Activated CD4-positive, alpha-beta T cell treated with anti-CD3 and anti-CD28 coated beads, Interleukin-2, amount 50 U/mL, for 48 hours (primary cell): Measurements from ENCODE around the gene SUPT3H.
"Not testable (repeated sequence)": the region's sequence is repeated elsewhere in the genome, so short reads cannot be mapped to it uniquely, and the experiment has no call there.

Experiments used
- DNase-seq, 2 experiments: peaks; one replicate each; pipeline ENCODE4 v3.0.0-alpha.2; 2020

SUPT3H gene

DNA sequence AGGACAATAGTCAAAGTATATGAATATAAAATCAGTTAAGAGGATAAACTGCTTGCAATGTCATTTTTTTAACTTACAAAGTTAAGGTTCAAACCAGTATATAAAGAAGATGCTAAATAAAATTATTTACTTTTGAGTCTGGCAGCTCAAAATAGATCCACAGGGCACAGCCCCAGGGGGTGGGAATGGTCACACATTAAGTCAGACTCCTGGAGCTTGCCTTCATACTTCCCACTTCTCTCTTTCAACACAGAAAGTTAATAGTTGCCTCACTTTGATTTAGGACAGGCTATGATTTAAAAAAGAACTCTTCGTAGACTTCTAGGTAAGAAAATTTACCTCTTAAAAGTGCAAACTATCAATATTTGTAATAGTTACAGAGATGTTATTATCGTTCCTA is 207.9 kb downstream of the SUPT3H start:
- DNase-seq = no peak

DNA sequence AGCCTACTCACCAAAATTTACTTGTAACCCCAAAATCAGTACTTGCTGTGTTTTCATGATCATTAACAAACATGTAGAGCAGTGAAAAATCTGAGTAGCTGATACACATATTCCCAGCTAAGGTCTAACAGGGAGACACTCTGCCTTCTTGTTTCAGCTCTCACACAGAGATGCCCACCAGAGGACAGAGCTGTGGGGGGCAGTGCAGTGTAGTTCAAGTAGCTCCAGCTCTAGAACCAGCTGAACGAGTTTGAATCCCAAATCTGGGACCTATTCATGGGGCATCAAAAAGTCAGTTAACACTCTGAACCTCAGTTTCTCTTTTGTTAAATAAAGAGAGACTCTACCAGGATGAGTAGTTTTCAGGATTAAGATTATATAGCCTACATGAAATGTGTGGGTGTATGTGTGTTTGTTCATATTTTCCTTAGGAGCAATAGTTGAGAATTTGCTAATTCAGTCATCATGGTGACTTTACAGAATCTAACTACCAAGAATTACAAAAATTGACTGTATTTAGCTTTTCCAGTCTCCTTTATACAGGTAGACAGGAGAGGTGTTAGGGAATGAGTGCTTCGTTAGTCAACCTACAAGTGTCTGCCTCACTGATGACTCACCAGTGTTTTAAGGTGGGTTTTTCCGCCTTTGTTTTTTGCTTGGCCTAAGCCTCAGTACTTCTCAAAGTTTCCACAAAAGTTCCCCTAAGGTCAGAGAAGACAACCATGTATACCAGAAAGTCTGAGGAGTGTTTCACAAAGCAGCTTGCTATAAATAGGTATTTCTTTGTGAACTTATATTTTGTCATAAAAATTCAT is 213.6 kb downstream of the SUPT3H start:
- peak in 1 of 2 experiments; percentile 41 for DNase-seq

- no peak for DNase-seq
Measured at GRCh38 chr6:45160305-45160704, 217.4 kb downstream of the SUPT3H start.

DNA sequence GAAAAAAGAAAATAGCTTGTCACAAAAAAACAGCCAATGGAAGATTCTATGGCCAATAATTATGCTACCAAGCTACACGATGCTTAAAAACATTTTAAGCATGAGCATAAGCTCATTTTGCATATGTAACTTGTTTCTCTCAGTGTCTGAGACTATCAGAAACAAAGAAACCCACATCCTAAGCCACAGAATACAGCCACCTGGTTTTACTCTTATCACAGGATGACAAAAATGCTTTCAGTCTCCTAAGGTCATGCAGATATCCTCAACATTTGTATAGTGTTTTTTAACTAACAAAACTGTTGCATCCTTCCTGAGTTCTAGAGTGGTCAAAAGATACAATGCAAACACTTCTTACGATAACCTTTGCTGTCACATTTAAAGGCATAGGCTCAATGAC is 221.7 kb downstream of the SUPT3H start:
- DNase-seq = no peak

- DNase-seq = no peak
Measured at GRCh38 chr6:45155341-45155894, 222.3 kb downstream of the SUPT3H start.

GRCh38 chr6:45154679-45155078 is 223.1 kb downstream of the SUPT3H start:
- no peak for DNase-seq

- no peak for DNase-seq
Measured at GRCh38 chr6:45148711-45149341, 228.9 kb downstream of the SUPT3H start.

GRCh38 chr6:45148278-45148677 is 229.5 kb downstream of the SUPT3H start:
- DNase-seq = no peak

GRCh38 chr6:45145658-45146057 is 232.1 kb downstream of the SUPT3H start:
- DNase-seq = not testable (repeated sequence)

DNA sequence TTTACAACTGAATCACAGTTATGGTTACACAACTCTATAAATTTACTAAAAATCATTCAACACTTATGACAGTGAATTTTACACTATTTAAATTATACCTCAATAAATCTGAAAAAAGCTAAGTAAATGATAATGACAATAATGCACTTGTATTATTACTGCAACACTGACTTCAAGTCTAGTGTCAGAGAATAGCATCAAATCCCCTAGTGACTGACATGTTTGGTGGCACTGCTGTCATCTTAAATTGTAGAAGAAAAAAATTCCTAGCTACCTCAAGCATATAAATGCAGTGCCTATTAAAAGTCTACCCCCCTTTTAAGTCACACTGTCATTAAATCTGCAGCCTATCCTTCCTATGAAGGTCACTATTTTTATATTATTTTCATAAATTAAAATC is 239.0 kb downstream of the SUPT3H start:
- DNase-seq = no peak

- no peak for DNase-seq
Measured at GRCh38 chr6:45136495-45136894, 241.2 kb downstream of the SUPT3H start.

DNA sequence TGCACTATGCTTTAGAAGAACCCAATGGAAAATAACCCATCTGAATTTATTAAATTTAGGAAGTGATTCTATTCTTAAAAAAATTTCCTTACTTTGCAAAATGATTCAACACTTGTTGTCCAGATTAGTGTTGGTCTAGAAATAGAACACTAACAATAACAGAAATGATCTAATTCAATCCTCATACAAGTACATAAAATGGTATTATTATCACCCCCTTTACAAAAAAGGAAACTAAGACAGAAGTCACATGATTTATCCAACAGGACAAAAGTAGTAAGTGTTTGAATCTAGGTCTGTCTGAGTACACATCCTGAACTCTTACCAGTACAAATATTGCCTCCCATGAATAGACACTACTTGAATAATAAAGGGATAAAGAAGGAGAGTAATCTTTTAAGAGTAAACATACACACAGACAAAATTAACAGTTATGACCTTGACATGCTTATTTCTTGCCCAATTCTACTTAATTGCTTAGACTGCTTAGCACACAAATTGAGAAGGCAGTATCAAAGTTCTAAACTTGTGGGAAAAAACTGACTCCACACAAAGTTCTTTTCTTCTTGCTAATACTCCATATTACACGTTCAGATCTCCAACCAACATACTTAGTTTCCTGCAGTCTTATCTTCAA is 245.0 kb downstream of the SUPT3H start:
- DNase-seq = no peak

DNA sequence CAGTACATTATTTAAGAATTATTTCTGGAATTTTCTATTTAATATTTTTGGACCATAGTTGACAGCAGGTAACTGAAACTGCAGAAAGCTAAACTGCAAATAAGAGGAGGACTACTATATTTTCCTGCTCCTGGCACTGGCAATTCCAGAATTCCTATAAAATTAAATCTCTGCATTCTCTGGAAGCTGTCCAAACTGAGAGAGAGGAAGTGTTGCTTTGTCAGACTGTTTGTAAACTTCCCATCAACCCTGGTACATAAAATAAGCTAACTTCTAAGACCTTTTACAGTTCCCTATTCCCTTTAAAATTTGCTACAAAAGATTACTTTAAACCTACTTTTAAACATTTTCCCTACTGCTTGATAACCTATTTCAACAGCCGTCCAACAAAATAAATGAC is 245.7 kb downstream of the SUPT3H start:
- no peak for DNase-seq

DNA sequence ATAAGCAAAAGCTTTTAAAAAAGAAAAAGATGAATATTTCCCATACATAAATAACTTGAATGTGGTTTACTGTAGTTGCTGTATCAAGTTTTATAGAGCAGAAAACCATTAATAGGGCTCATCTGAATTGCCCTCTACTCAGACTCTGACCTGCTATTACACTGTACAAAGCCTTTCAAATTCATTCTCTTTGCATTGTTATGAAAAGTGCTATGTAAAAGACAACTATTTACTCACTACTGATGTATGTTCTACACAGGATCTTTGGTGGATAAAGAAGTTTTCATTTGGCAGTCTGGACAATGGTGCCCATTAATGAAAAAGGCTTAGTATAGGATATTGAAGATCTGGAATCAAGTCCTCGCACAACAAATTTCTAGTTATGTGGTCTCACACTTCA is 248.7 kb downstream of the SUPT3H start:
- DNase-seq = no peak

GRCh38 chr6:45127185-45127584 is 250.5 kb downstream of the SUPT3H start:
- DNase-seq = no peak

- DNase-seq = no peak
Measured at GRCh38 chr6:45126033-45126432, 251.7 kb downstream of the SUPT3H start.

DNA sequence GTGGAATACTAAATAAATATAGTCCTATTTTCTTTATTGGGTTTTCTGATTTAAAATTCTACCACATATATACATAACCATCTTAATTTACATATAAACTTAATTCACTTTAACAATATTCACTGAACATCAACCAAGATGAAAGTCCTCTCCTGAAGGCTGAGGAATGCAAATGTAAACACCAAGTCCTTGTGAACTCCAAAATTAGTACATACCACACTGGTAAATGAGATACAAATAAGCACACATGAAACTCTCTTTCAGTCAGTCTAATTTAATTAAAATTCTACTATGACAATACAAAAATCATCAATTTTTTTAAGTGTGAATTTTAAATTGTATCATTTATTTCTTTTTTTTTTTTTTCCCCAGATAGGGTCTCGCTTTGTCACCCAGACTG is 254.7 kb downstream of the SUPT3H start:
- no peak for DNase-seq

GRCh38 chr6:45118754-45119153 is 259.0 kb downstream of the SUPT3H start:
- DNase-seq = no peak

DNA sequence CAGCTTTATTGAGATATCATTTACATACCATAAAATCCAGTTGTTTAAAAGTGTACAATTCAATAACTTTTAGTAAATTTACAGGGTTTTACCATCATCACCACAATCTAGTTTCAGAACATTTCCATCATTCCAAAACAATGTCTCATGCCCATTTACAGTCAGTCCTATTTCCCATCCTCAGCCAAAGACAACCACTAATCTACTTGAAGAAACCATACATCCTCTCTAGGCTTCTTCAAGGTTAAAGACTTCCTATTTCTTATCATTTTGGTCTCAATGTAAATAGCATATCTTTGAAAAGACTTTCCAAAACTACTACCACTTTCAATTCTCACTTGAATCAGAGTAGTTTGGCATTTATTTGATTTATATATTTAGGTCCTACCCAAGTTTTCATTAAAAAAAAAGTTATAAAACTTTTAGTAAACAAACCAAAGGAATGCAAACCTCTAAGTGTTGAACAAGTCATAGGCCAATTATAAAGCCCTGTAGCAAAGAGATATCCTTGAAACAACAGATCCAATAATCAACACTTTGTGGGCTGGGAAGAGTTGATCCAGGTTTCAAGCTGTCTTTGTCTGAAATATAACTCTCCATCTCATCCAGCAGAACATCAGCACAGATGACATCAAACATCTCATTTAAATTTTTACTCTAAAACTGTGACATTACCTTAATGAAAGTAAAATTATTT is 260.9 kb downstream of the SUPT3H start:
- no peak for DNase-seq

DNA sequence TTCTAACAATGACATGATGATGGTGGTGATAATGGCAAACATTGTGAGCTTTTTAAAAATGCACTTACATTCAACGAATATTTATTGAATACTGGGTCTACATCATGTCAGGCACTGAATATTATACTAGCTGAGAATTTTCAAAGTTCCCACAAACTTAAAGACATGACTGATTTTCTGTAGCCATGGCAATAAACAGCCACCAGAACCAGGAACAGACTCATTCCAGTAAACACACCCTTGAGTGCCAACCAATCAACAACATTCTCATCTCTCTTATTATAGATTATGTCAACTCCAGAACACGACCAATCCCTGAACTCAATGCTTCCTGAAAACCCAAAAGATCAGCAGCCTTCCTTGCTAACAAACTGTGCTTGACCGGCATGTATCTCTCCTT is 262.0 kb downstream of the SUPT3H start:
- no peak for DNase-seq

GRCh38 chr6:45112711-45113110 is 265.0 kb downstream of the SUPT3H start:
- DNase-seq = no peak

DNA sequence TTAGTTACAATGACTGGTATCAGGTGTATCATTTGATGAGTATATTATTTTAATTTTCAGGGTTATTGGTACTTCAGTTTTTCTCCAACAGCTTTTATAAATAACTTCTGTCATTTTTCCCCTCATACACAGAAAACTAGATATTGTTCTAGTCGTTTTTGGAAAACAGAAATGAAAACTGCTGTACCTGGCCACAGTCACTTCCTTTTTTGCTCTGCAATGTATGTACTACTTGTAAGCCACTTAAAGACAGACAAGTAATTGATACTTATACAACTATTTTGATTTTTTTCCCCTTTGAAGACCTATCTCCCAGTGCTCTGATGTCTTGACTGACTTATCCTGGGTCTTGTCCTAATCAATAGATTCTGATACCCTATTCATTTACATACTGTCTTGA is 268.2 kb downstream of the SUPT3H start:
- DNase-seq = no peak

- no peak for DNase-seq
Measured at GRCh38 chr6:45105170-45105820, 272.4 kb downstream of the SUPT3H start.
